Uterus (tissue), 2 donors: ENCODE measurements around the gene ENDOD1.

Source experiments
- POLR2A ChIP-seq, 2 donors: fragments of 450-650 bp; IDR thresholded peaks; one replicate each; pipeline ENCODE4 v1.6.1; 2016; ENCODE audit warnings: antibody characterized with exemption in 2 of 2, mild to moderate bottlenecking in 1 of 2, moderate library complexity in 1 of 2
- TF ChIP-seq, protein P1 (sequence below), 4 experiments: fragments of 200-600 bp in 2 of 4; fragments of 450-650 bp in 2 of 4; sonication (generic) in 2 of 4; IDR thresholded peaks; one replicate each; pipeline ENCODE4 v1.5.1; 2016 to 2019; ENCODE audit warnings: antibody characterized with exemption in 4 of 4, mild to moderate bottlenecking in 2 of 4, moderate library complexity in 1 of 4

DNA sequence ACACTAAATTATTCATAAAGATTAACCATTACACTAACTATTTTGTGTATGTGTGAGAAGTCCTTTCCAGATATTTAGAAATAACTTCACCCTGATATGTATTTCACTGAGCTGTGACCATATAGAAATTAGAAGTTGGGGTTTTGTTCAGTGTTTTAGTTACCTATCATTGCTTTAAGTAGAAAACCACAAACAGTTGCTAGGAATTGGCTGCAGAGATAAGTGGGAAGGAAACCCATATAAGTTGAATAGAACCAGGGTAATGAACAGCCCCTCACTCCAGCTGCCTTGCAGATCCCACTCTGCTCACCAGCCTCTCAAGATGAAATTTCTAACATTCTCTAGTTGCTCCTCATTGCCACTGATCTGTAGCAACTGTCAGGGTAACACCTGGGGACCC, 12.7 kb upstream of the ENDOD1 start:
- TF ChIP-seq, protein P1, sequence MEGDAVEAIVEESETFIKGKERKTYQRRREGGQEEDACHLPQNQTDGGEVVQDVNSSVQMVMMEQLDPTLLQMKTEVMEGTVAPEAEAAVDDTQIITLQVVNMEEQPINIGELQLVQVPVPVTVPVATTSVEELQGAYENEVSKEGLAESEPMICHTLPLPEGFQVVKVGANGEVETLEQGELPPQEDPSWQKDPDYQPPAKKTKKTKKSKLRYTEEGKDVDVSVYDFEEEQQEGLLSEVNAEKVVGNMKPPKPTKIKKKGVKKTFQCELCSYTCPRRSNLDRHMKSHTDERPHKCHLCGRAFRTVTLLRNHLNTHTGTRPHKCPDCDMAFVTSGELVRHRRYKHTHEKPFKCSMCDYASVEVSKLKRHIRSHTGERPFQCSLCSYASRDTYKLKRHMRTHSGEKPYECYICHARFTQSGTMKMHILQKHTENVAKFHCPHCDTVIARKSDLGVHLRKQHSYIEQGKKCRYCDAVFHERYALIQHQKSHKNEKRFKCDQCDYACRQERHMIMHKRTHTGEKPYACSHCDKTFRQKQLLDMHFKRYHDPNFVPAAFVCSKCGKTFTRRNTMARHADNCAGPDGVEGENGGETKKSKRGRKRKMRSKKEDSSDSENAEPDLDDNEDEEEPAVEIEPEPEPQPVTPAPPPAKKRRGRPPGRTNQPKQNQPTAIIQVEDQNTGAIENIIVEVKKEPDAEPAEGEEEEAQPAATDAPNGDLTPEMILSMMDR (IDR thresholded peaks at IDR 0.05), result no peak
- no peak for TF ChIP-seq POLR2A (IDR thresholded peaks at IDR 0.05)
